HG03060 (cell line): ENCODE data around the gene AP1B1.

ENCODE experiments used
- ATAC-seq: cut with Tn5 transposase; IDR thresholded peaks from one replicate; pipeline ENCODE4 v1.9.1; 2021; ENCODE audit warnings: low read depth, moderate number of reproducible peaks; ENCODE audit not compliant: unreplicated experiment

Gene AP1B1

DNA sequence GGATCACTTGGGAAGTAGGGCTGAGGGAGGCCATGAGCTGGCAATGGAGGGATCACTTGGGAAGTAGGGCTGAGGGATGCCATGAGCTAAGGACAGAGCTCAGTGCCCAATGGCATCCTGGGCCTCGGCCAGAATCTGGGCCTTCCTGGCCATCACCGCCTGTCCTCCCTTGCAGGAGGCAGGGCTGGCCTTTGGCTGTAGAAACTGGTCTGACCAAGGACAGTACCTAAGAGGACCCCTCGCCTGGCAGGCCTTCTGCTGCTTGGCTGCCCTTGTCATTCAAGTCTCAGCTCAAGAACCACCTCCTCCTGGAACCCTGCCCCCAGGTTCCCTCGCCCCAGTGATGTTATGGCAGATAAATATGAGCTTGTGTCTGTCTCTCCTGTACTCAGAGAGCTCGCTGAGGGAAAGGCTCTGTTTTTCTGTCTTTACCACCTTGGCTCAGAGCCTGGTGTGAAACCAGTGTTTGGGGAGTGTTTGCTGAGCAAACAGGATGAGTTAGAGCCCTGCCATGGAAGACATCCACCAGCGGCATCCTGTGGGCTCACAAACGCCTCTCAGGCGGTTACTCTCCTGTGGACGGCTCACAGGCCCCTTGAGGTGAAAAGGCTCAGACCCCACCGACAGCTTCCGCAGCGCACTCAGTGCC, 53.5 kb downstream of the AP1B1 start:
- ATAC-seq = no peak

GRCh38 chr22:29334148-29334547, 54.2 kb downstream of the AP1B1 start:
- ATAC-seq = no peak

- ATAC-seq = no peak
Observed at GRCh38 chr22:29332886-29333496, 55.4 kb downstream of the AP1B1 start.

- ATAC-seq = no peak
Observed at GRCh38 chr22:29331658-29332300, 56.6 kb downstream of the AP1B1 start.

DNA sequence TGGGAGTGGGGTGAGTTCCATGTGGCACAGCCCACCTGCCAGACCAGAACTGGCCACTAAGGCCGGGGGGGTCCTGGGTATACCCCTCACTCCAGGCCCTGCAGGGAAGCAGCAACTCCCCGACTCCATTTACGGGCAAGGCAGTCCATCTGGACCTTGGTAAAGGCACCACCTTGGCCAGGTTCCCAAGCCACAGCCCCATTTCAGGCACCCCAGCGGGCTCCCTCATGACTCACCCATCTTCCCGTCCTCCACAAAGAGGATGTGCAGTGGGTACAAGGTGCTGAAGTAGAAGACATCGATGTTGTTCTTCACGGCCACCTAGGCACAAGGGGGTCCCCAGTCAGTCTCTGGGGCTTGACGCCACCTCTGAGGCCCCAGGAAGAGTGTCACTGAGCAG, 57.2 kb downstream of the AP1B1 start:
- ATAC-seq = no peak

- ATAC-seq = no peak
Observed at GRCh38 chr22:29330753-29331152, 57.6 kb downstream of the AP1B1 start.

GRCh38 chr22:29330291-29330690, 58.1 kb downstream of the AP1B1 start:
- ATAC-seq = no peak

GRCh38 chr22:29329581-29329980, 58.8 kb downstream of the AP1B1 start:
- ATAC-seq = no peak

DNA sequence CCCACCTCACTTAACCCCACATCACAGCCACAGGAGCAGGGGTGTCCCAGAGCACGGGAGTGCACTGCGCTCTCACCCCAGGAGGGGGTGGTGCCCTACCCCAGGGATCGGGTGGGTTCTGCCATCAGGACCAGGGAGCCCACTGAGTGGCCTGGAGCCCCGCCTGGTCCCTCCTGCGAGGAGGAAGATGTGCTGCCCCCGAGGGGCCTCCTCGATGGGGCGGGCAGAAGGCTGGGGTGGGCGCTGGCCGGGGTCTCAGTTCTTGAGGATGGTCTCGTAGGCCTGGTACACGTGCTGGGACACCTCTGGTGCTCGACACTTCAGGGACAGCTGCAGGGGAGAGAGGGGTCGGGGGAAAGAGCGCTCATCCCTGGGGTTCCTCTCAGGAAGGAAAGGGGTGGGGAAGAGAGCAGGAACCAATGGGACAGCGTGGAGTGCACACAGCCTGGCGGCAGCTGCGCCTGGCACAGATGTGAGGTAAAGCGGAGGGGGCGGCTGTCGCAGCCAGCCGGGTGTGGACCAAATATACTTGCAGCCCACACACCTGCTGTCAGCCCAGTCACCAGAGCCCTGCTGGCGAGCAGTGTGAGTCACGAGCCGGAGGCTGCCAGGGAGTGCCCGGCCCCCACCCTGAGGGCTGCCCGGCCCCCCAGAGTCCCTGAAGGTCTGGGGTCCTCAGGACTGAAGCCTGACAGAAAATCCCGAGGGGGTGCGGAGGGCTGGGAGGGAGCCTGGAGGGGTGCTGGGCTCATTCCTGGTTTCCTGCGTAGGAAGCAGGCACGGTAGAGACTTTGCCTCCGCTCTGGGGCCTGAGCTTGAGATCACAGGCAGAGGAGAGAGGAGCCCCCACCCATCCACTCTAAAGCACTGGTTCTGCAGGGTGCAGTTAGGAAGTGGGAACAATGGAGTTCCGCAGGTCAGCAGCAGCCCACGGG, 59.5 kb downstream of the AP1B1 start:
- ATAC-seq = no peak

GRCh38 chr22:29328055-29328454, 60.3 kb downstream of the AP1B1 start:
- ATAC-seq = no peak

DNA sequence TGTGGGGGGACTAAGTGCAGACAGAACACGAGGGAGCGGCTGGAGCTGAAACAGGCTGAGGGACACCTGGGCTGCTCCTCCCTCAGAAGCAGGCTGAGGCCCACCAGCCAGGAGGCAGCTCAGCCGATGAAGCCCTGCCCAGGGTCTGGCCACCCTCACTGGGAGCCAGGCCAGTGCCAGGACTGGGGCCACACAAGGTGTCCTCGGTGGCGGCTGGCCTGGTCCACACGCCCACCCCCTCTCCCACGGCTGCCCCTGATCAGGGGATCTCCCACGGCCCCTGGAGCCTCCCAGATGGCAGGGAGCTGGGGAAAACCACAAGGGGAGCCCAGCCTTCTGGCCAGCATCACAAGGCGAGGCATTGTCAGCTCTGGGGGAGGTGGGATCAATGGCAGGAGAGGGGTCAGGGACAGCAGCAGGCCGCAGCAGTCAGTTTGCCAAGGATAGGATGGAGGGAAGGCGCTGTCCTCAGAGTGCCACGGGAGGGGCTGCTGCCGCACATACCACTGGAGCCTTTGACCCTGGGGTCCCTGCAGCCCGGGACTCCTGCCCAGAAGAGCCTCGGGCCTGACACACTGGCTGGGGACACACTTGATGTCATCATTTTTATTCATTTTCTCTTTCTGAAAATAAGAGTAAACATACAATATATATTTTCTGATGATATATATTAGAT, 61.1 kb downstream of the AP1B1 start:
- ATAC-seq = no peak

DNA sequence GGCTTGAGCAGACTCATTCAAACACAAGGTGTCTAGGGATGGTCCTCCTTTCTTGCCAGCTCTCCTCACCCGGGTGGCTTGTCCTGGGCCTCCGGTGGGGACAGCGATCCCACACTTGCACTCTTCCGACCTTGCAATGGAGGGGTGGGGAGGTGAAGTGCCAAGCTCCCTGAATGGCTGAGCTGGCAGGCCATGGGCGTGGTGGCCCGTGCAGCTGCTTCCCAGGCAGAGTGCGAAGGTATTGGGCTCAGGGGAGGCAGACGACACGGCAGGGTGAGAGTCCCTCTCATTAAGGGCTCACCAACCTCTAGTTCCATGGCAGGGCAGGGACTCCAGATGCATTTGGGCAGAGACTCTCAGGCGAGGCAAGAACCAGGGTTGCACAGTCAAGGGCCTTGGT, 61.9 kb downstream of the AP1B1 start:
- no peak for ATAC-seq

- ATAC-seq = no peak
Observed at GRCh38 chr22:29325785-29326315, 62.5 kb downstream of the AP1B1 start.

DNA sequence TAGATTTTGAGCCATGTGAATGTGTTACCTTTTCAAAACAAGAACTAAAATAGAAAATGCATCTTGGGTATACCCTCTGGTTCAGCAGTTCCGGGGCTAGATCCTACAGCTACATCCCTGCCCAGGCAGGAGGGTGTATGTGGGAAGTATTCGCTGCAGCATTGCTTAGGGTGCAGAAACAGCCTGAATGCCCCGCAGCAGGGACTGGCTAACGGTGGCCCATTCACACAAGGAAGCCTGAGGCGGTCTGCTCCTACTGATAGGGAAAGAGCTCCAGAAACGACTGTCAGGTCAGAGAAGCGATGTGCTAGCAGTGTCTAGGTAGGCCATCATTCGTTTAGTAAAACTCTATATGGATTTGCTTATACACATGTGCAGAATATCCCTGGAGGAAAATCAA, 63.0 kb downstream of the AP1B1 start:
- ATAC-seq = no peak

DNA sequence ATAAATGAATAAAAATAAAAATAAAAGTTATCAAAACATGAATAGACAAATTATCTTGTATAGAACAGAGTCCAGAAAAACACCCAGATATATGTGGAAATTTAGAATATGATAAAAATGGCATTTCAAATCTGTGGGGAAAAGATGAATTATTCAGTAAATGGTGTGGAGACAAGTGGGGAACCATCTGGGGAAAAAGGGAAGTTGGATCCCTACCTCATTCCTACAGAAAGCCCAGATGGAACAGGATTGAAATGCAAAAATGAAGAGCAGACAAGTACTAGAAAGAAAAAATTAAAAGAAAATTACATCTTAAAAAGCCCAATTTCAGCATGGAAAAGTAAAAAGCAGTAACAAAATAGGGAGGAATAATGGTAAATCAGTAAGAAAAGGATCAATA, 64.7 kb downstream of the AP1B1 start:
- ATAC-seq = no peak

- no peak for ATAC-seq
Observed at GRCh38 chr22:29320546-29320945, 67.8 kb downstream of the AP1B1 start.

DNA sequence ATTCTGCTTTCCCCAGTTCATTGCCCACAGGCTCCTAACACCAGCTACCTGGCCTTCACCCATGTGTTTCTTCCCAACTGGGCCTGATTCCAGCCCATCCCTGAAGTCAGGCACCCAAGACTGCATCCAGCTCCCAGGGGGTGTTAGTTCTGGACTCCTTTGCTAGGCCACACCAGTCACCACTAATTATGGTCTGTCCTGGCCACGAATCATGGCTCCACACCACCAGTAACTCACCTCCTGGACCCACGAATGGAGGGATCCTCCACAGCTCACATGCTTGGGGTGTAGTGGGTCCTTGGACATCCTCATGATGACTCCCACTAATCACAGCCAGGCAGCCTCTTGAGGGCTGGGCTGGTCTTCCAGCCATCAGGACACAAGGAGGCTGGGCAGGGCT, 69.3 kb downstream of the AP1B1 start:
- no peak for ATAC-seq

DNA sequence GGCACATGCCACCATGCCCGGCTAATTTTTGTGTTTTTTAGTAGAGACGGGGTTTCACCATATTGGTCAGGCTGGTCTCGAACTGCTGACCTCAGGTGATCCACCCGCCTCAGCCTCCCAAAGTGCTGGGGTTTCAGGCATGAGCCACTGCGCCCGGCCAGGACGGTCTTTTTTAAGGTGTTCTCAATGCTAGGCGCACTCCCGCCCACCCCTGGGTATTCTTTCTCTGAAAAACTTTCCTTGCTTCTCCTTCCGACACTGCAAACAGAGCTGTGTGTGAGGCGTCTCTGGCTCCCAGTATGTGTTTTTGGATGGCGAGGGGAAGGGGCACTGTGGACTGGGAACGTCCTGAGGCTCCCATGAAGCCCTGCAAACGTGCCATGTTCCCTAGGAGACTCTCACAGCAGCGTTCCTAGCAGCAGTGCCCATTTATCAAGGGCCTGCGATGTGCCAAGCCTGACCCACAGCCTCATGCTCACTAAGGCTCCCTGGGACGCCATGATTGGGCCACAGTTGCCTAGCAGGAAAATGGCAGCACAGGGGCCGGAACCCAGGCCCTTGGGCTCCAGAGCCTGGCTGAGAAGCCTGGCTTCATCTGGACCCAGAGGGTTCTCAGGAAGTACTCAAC, 70.4 kb downstream of the AP1B1 start:
- no peak for ATAC-seq

GRCh38 chr22:29316141-29316828, 72.1 kb downstream of the AP1B1 start:
- no peak for ATAC-seq
